HG03103 (cell line): ENCODE measurements around the gene PTPMT1.

Experiments used
- ATAC-seq: cut with Tn5 transposase; IDR thresholded peaks from one replicate; pipeline ENCODE4 v1.9.1; 2021; ENCODE audit warnings: low read depth; ENCODE audit not compliant: unreplicated experiment

The PTPMT1 gene

DNA sequence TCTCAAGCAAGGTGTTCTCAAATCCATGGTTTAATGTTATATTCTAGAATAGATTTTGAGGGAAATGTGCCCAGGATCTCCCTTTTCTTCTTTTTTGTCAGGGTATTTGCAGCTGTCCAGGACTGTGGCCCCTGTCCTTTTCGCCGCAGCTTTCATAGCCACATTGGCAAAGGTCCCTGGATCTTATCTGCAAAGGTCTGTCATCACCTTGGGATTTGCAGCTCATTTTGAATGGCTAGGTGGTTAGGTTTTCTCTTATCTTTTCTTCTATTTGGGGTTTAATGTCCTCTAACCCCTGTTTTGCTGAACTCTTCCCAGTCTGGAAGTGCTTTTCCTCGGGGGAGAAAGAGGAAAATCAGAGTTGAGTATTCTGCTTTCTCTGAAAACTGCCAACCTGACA, 40.5 kb downstream of the PTPMT1 start:
- no peak for ATAC-seq

DNA sequence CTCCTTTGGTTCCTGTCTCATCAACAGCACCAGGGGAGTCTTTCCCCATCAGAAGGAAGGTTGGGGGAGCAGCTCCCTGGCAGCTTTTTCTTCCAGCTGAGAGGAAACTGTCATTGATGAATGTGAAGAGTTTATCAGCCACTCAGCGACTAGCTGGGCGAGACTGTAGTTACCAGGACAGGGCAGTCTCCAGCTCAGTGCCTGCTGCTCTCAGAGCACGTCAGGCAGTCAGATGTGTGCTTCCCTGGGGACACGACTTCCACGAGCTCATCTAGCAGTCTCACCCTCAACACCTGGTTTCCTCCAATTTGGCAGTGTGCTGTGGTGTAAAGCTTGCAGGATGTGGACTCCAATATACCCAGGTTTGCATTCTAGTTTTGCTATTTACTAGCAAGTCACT, 41.3 kb downstream of the PTPMT1 start:
- ATAC-seq: no peak

DNA sequence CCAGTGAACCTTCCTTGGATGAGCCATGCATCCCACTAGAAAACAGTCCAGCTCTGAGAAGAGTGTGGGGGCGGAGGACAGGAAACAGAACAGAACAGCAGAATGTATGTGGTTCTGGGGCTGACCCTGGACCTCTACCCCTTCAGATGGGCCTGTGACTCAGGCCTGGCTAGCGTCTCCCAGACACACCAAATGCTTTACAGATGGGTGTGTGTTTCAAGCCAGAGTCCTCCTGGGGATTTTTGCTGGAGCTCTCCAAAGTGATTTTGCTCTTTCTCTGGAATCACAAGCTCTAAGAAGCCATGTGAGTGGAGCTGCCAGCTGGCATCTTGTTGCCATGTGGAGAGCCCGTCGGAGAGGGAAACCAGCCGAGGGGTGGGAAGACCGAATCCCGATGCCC, 42.0 kb downstream of the PTPMT1 start:
- ATAC-seq: no peak

DNA sequence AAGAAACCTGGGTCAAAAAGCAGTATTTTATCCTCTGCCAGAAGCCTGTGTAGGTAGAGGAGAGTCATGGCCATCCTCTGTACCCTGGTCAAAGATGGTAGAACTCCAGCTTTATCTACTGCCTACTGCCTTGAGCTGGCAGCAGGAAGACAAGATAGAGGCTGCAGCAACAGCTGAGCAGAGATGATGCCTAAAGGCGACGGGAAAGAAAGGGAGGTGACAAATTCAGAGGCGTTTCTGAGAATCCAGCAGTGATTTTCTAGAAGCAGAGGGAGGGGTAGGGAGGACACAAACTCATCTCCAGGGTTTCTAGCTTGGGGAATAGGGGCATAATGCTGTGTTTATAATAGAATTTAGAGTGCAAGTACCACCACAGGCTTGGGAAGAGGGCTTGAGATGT, 44.3 kb downstream of the PTPMT1 start:
- no peak for ATAC-seq

DNA sequence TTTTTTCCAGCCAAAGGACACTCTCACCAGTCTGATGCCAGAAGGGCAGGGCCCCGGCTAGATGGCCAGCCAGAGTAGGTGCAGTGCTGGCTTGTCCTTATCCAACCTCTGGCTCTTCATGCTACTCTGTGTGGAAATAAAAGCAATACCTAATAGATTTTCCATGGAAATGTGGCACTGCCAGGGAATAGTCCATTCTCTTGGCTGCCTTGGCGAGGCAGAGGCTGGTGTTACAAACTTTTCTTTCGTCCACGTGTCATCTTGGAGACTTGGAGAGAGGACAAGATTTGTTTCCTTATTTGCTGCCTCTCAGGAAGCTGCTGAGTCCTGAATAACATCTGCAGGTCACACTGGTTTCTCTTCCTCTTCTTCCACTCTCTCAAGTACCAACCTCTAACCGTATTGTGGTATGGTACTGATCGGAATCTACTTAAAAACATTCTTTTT, 46.0 kb downstream of the PTPMT1 start:
- peak; percentile 87 for ATAC-seq

DNA sequence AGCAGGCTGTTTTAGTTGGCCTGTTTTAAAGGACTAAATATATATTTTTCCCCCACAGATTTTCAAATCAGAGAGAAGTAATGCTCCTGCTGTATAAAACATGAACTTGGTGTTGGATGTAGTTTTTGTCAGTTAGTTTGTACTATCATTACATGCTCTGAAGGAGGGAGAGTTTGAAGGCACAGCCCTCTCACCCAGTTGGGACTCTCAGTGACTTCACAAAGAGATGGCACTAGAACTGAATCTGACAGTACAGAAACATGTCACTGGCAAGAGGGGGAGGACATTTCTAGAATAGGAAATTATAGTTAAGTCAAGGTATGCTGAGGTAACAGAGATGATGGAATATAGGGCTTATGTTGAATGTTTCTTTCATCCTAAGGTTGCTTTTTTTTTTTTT, 49.9 kb downstream of the PTPMT1 start:
- ATAC-seq: no peak

DNA sequence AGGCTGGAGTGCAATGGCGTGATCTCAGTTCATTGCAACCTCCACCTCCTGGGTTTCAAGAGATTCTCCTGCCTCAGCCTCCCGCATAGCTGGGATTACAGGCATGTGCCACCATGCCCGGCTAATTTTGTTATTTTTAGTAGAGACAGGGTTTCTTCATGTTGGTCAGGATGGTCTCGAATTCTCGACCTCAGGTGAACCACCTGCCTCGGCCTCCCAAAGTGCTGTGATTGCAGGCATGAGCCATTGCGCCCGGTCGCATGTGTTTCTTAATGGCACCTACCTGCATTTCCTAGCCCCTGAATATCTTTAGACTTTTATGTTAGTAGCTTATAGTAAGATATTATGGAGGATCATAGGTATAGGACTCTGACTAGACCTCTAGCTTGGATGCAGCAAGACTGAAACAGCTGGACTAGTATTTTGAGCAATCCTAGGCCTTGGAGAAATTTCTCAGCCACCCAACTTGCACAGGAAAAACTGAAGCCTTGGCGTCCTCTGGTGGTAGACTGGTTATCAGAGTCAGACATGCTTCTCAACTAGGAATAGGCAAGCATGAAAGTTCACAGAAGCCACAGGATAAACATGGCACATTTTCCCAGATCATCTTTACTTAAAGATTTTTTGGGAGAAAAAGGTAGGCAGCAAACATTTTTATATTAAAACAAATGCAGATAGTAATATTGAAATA, 51.5 kb downstream of the PTPMT1 start:
- no peak for ATAC-seq

DNA sequence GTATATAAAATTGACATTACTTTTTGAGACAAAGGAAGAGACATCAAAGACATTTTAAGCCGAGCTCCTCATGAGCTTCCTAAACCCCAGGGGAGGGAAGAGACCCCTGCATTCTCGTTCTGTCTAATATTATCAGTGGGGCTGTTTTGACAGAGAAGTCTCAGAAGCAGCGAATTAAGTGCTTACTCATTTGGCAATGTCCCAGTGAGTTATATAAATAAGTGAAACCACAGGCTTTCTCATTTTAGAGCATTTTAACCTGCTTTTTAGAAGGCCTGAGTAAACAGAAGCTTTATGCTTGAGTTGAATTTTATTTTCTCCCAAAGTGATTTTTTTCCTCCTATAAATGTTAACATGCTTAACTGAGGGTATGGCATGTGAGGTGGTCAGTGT, 52.0 kb downstream of the PTPMT1 start:
- no peak for ATAC-seq

DNA sequence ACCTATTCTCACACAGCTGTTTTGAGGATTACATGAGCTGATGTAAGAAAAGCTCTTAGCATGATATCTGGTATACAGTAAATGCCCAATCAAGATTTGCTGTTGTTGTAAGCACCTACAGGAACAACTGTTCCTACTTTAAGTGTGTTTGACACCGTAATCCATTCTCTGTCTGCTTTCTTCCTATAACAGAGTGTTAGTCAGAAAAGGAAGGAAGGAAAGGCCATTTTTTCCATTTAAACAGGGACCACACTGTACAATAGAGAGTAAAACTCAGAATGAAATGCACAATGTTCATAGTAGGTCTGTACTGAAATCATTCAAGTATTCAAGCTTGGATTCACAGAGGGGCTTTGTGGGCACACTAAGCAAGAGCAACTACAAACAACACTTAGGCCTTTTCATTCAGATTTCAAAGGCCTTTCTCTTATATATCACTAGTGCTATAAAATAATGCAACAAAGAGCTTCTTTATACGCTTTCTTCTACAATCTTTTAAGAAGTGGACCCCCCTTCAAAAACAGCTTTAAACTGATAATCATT, 55.5 kb downstream of the PTPMT1 start:
- ATAC-seq: no peak
